Mononuclear cell (primary cell): Measurements from ENCODE around the gene LUZP2. TPM values are rescaled to one million over a fixed set of nuclear protein-coding genes. Genes with fewer than 3 reads are reported as not detected.
"Not testable (repeated sequence)": the region's sequence is repeated elsewhere in the genome, so short reads cannot be mapped to it uniquely, and the experiment has no call there.

ENCODE experiments used
- H3K27me3 ChIP-seq: 2 replicates; pipeline ENCODE4 v1.6.0; 2011; ENCODE audit warnings: low read length, control low read depth; ENCODE audit not compliant: insufficient read depth
- H3K4me1 ChIP-seq: 2 replicates; pipeline ENCODE4 v1.5.1; 2011; ENCODE audit warnings: mild to moderate bottlenecking, low read length, control low read depth; ENCODE audit not compliant: insufficient read depth
- H3K4me3 ChIP-seq: 2 replicates; pipeline ENCODE4 v1.5.1; 2011; ENCODE audit warnings: mild to moderate bottlenecking, low read length, moderate library complexity
- H3K9me3 ChIP-seq: 2 replicates; pipeline ENCODE4 v1.5.1; 2011; ENCODE audit warnings: low read depth, mild to moderate bottlenecking, control low read depth, low read length
- total RNA-seq: library from RNA; depleted of rRNA; stranded (reverse); fragments of >200 nt; gene quantifications from one replicate; pipeline ENCODE4 v1.2.3, GENCODE V29; 2012

Gene LUZP2
- total RNA-seq, 1 donor, result not detected

DNA sequence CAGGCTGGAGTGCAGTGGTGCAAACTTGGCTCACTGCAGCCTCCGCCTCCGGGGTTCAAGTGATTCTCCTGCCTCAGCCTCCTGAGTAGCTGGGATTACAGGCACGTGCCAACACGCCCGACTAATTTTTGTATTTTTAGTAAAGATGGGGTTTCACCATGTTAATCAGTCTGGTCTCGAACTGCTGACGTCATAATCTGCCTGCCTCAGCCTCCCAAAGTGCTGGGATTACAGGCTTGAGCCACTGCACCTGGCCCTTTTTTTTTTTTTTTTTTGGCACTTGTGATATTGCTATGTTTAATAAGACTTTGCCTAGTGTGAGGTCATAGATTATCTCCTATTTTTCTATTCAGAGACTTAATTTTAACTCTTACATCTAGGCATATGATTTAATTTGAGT is 497.1 kb downstream of the LUZP2 start:
- not testable (repeated sequence) for H3K27me3 ChIP-seq, H3K4me1 ChIP-seq, H3K9me3 ChIP-seq, H3K4me3 ChIP-seq

- H3K4me3 ChIP-seq, H3K9me3 ChIP-seq, H3K4me1 ChIP-seq: not testable (repeated sequence)
These were observed 503.1 kb downstream of the LUZP2 start for GRCh38 chr11:24999929-25000328.

GRCh38 chr11:25037431-25037830 is 540.6 kb downstream of the LUZP2 start:
- Histone ChIP-seq H3K27me3 (no peaks in the 10 kb centered on the region), H3K4me3 (no peak overlapping the region), H3K4me1 (no peaks in the 10 kb centered on the region), H3K9me3 (no peaks in the 10 kb centered on the region)

More at GRCh38 chr11:24999929-25000328, 503.1 kb downstream of the LUZP2 start:
- not testable (repeated sequence) for H3K27me3 ChIP-seq

DNA sequence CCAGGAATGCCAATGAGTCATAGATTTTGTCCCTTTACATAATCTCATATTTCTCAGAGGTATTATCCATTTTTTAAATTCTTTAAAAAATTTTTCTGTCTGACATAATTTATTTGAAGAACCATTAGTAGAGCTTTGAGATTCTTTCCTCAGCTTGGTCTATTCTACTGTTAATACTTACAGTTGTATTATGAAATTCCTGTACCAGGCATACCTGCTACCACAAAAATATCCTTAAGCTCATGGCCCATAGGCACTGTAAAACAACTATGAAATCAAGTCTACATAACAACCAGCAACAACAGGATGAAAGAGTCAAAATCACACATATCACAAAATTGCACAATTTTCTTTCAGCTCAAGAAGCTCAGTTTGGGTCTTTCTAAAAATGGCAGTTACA is 541.3 kb downstream of the LUZP2 start:
- H3K27me3 ChIP-seq, result no peaks in the 10 kb centered on the region
- H3K4me1 ChIP-seq, result no peaks in the 10 kb centered on the region
- no peak overlapping the region for H3K4me3 ChIP-seq
- no peaks in the 10 kb centered on the region for H3K9me3 ChIP-seq

- Histone ChIP-seq H3K9me3 (no peaks in the 10 kb centered on the region), H3K4me1 (no peaks in the 10 kb centered on the region), H3K27me3 (no peaks in the 10 kb centered on the region), H3K4me3 (no peak overlapping the region)
These were observed 542.3 kb downstream of the LUZP2 start for GRCh38 chr11:25039165-25039564.

GRCh38 chr11:25048632-25049031 is 551.8 kb downstream of the LUZP2 start:
- H3K27me3 ChIP-seq, result no peaks in the 10 kb centered on the region
- no peaks in the 10 kb centered on the region for H3K9me3 ChIP-seq
- no peaks in the 10 kb centered on the region for H3K4me1 ChIP-seq
- no peak overlapping the region for H3K4me3 ChIP-seq

- H3K27me3 ChIP-seq, result no peaks in the 10 kb centered on the region
- no peaks in the 10 kb centered on the region for H3K9me3 ChIP-seq
- no peak overlapping the region for H3K4me3 ChIP-seq
- no peaks in the 10 kb centered on the region for H3K4me1 ChIP-seq
These were observed 556.0 kb downstream of the LUZP2 start for GRCh38 chr11:25052844-25053243.

- no peaks in the 10 kb centered on the region for H3K9me3 ChIP-seq
These were observed 561.0 kb downstream of the LUZP2 start for GRCh38 chr11:25057861-25058260.

DNA sequence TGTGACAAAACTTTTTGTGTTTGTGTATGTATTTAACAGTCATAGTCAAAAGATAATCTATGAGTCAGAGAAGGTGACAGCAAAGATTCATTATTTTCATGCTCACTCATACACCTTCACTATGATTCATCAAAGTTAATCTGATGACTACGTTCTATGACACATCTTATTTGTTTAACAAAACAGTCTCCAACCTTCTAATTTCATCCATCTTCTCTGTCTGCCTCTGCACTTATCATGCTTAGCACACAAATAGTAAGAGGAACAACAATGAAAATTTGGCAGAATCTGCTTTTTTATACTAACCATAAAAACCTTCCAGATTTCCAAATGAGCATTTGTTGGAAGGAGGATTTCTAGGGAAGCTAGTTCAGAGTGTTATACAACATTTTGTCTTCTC is 568.9 kb downstream of the LUZP2 start:
- no peaks in the 10 kb centered on the region for H3K9me3 ChIP-seq
- no peak overlapping the region for H3K4me3 ChIP-seq
- no peaks in the 10 kb centered on the region for H3K27me3 ChIP-seq
- no peaks in the 10 kb centered on the region for H3K4me1 ChIP-seq

More at GRCh38 chr11:25057861-25058260, 561.0 kb downstream of the LUZP2 start:
- Histone ChIP-seq H3K4me1 (no peaks in the 10 kb centered on the region), H3K27me3 (no peaks in the 10 kb centered on the region), H3K4me3 (no peak overlapping the region)

GRCh38 chr11:25066706-25067105 is 569.9 kb downstream of the LUZP2 start:
- Histone ChIP-seq H3K4me3 (no peak overlapping the region), H3K4me1 (no peaks in the 10 kb centered on the region), H3K9me3 (no peaks in the 10 kb centered on the region), H3K27me3 (no peaks in the 10 kb centered on the region)

DNA sequence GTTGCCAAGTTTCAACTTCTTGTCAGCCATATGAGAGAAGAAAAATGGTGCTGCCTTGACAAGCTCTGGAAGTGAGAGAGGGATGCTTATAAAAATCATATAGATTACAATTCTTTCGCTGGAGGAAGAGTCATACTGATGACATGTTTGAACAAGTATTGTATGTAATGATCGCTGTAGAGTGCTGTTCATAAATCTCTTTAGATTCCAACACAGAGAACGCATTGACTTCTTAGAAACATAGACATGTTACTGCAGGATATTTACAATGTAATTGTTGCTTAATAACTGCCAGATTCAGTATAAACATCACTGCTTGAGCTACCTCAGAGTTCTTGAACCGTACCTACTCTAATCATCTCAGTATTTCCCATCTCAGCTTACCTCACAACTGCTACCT is 571.6 kb downstream of the LUZP2 start:
- no peaks in the 10 kb centered on the region for H3K9me3 ChIP-seq

GRCh38 chr11:25094085-25094802 is 597.4 kb downstream of the LUZP2 start:
- H3K9me3 ChIP-seq, result no peaks in the 10 kb centered on the region
- H3K27me3 ChIP-seq, result no peaks in the 10 kb centered on the region
- no peak overlapping the region for H3K4me3 ChIP-seq
- H3K4me1 ChIP-seq, result no peaks in the 10 kb centered on the region

More for the DNA sequence above, 571.6 kb downstream of the LUZP2 start:
- Histone ChIP-seq H3K4me1 (no peaks in the 10 kb centered on the region), H3K27me3 (no peaks in the 10 kb centered on the region), H3K4me3 (no peak overlapping the region)

DNA sequence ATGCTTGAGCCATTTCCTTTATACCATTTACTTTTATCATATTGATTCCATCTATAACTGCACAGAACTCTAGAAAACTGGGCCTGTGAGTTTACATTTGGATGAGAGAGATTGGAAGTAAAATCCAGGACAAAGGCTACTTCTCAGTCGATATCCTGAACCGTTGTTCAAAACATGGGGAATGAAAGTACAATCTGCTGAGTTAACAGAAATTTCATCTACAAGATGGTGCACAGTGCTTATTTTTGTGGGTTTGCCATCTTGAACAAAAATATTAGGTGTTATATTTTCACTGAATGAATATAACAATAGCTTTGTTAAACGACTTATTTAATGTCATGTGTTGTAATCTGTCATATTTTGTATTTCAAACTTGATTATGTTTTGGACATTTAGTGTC is 622.6 kb downstream of the LUZP2 start:
- H3K4me1 ChIP-seq, result no peaks in the 10 kb centered on the region
- no peak overlapping the region for H3K4me3 ChIP-seq
- H3K27me3 ChIP-seq, result no peaks in the 10 kb centered on the region
- H3K9me3 ChIP-seq, result no peaks in the 10 kb centered on the region
